HEK293 (cell line): ENCODE results near the gene TRIM28.

Source experiments
- FEZF1 ChIP-seq: fragments of 450-650 bp; formaldehyde crosslinking; IDR thresholded peaks from 2 replicates; pipeline ENCODE4 v1.5.1; 2016; ENCODE audit warnings: missing biosample characterization, missing genetic modification characterization
- KLF7 ChIP-seq: fragments of 450-650 bp; formaldehyde crosslinking; IDR thresholded peaks from 2 replicates; pipeline ENCODE4 v1.5.1; 2016; ENCODE audit warnings: missing biosample characterization, missing genetic modification characterization, borderline replicate concordance
- MZF1 ChIP-seq: fragments of 450-650 bp; formaldehyde crosslinking; IDR thresholded peaks from 2 replicates; pipeline ENCODE4 v1.5.1; 2017; ENCODE audit warnings: missing biosample characterization, missing genetic modification characterization, borderline replicate concordance
- SCRT2 ChIP-seq: fragments of 450-650 bp; formaldehyde crosslinking; IDR thresholded peaks from 2 replicates; pipeline ENCODE4 v1.5.1; 2016; ENCODE audit warnings: missing biosample characterization, missing genetic modification characterization
- YY2 ChIP-seq: fragments of 450-650 bp; formaldehyde crosslinking; IDR thresholded peaks from 2 replicates; pipeline ENCODE4 v1.5.1; 2016; ENCODE audit warnings: missing biosample characterization, missing genetic modification characterization
- ZBTB21 ChIP-seq: fragments of 450-650 bp; formaldehyde crosslinking; IDR thresholded peaks from 2 replicates; pipeline ENCODE4 v1.5.1; 2017; ENCODE audit warnings: missing biosample characterization, missing genetic modification characterization
- ZEB2 ChIP-seq: fragments of 450-650 bp; formaldehyde crosslinking; IDR thresholded peaks from 2 replicates; pipeline ENCODE4 v1.5.1; 2016; ENCODE audit warnings: missing biosample characterization, missing genetic modification characterization
- ZNF184 ChIP-seq: fragments of 450-650 bp; IDR thresholded peaks from 2 replicates; pipeline ENCODE4 v1.5.1; 2018; ENCODE audit warnings: missing biosample characterization, mild to moderate bottlenecking, missing genetic modification characterization
- ZNF2 ChIP-seq: fragments of 450-650 bp; formaldehyde crosslinking; IDR thresholded peaks from 2 replicates; pipeline ENCODE4 v1.5.1; 2016; ENCODE audit warnings: missing biosample characterization, missing genetic modification characterization
- ZNF214 ChIP-seq: fragments of 450-650 bp; formaldehyde crosslinking; IDR thresholded peaks from 2 replicates; pipeline ENCODE4 v1.5.1; 2017; ENCODE audit warnings: missing biosample characterization, mild to moderate bottlenecking, missing genetic modification characterization, borderline replicate concordance
- ZNF221 ChIP-seq: fragments of 450-650 bp; formaldehyde crosslinking; IDR thresholded peaks from 2 replicates; pipeline ENCODE4 v1.5.1; 2017; ENCODE audit warnings: missing biosample characterization, missing genetic modification characterization, borderline replicate concordance
- ZNF292 ChIP-seq: fragments of 450-650 bp; formaldehyde crosslinking; IDR thresholded peaks from 2 replicates; pipeline ENCODE4 v1.5.1; 2016; ENCODE audit warnings: low read depth, missing biosample characterization, missing genetic modification characterization, borderline replicate concordance
- ZNF350 ChIP-seq: fragments of 450-650 bp; formaldehyde crosslinking; IDR thresholded peaks from 2 replicates; pipeline ENCODE4 v1.5.0; 2017; ENCODE audit warnings: missing biosample characterization, mild to moderate bottlenecking, missing genetic modification characterization
- ZNF366 ChIP-seq: fragments of 450-650 bp; formaldehyde crosslinking; conservative IDR thresholded peaks from 2 replicates; pipeline ENCODE4 v1.5.1; 2016; ENCODE audit warnings: missing biosample characterization, missing genetic modification characterization
- ZNF37A ChIP-seq: fragments of 450-650 bp; IDR thresholded peaks from 2 replicates; pipeline ENCODE4 v1.5.1; 2018; ENCODE audit warnings: missing biosample characterization, missing genetic modification characterization
- ZNF404 ChIP-seq: fragments of 450-650 bp; formaldehyde crosslinking; IDR thresholded peaks from 2 replicates; pipeline ENCODE4 v1.5.1; 2017; ENCODE audit warnings: missing biosample characterization, missing genetic modification characterization
- ZNF48 ChIP-seq: fragments of 450-650 bp; formaldehyde crosslinking; IDR thresholded peaks from 2 replicates; pipeline ENCODE4 v1.5.1; 2016; ENCODE audit warnings: missing biosample characterization, missing genetic modification characterization
- ZNF514 ChIP-seq: fragments of 450-650 bp; formaldehyde crosslinking; IDR thresholded peaks from 2 replicates; pipeline ENCODE4 v1.5.1; 2016; ENCODE audit warnings: missing biosample characterization, missing genetic modification characterization
- ZNF518A ChIP-seq: fragments of 450-650 bp; formaldehyde crosslinking; conservative IDR thresholded peaks from 2 replicates; pipeline ENCODE4 v1.5.1; 2016; ENCODE audit warnings: low read depth, missing biosample characterization, missing genetic modification characterization
- ZNF561 ChIP-seq: fragments of 450-650 bp; IDR thresholded peaks from 2 replicates; pipeline ENCODE4 v1.5.1; 2018; ENCODE audit warnings: missing biosample characterization, missing genetic modification characterization, borderline replicate concordance
- ZNF600 ChIP-seq: fragments of 450-650 bp; formaldehyde crosslinking; IDR thresholded peaks from 2 replicates; pipeline ENCODE4 v1.5.1; 2016; ENCODE audit warnings: missing biosample characterization, missing genetic modification characterization
- ZNF623 ChIP-seq: fragments of 450-650 bp; formaldehyde crosslinking; IDR thresholded peaks from 2 replicates; pipeline ENCODE4 v1.5.1; 2016; ENCODE audit warnings: missing biosample characterization, missing genetic modification characterization
- ZNF629 ChIP-seq: fragments of 450-650 bp; formaldehyde crosslinking; IDR thresholded peaks from 2 replicates; pipeline ENCODE4 v1.5.1; 2017; ENCODE audit warnings: missing biosample characterization, missing genetic modification characterization
- ZNF701 ChIP-seq: fragments of 450-650 bp; formaldehyde crosslinking; IDR thresholded peaks from 2 replicates; pipeline ENCODE4 v1.5.1; 2016; ENCODE audit warnings: missing biosample characterization, missing genetic modification characterization
- ZSCAN16 ChIP-seq: fragments of 450-650 bp; formaldehyde crosslinking; IDR thresholded peaks from 2 replicates; pipeline ENCODE4 v1.5.1; 2016; ENCODE audit warnings: missing biosample characterization, missing genetic modification characterization
- ZSCAN18 ChIP-seq: fragments of 450-650 bp; formaldehyde crosslinking; IDR thresholded peaks from 2 replicates; pipeline ENCODE4 v1.5.1; 2016; ENCODE audit warnings: missing biosample characterization, missing genetic modification characterization
- TF ChIP-seq, protein P1 (sequence below): fragments of 450-650 bp; formaldehyde crosslinking; IDR thresholded peaks from 2 replicates; pipeline ENCODE4 v1.5.1; 2016; ENCODE audit warnings: missing biosample characterization, missing genetic modification characterization
- TF ChIP-seq, protein P2 (sequence below): fragments of 450-650 bp; formaldehyde crosslinking; IDR thresholded peaks from 2 replicates; pipeline ENCODE4; 2016; ENCODE audit warnings: missing biosample characterization, missing genetic modification characterization
- TF ChIP-seq, protein P3 (sequence below): fragments of 450-650 bp; IDR thresholded peaks from 2 replicates; pipeline ENCODE4 v1.5.1; 2018; ENCODE audit warnings: missing biosample characterization, missing genetic modification characterization

Gene TRIM28

GRCh38 chr19:58554494-58555368, 10.9 kb downstream of the TRIM28 start, which contains the start of gene CHMP2A (continued):
- TF ChIP-seq, protein P1, sequence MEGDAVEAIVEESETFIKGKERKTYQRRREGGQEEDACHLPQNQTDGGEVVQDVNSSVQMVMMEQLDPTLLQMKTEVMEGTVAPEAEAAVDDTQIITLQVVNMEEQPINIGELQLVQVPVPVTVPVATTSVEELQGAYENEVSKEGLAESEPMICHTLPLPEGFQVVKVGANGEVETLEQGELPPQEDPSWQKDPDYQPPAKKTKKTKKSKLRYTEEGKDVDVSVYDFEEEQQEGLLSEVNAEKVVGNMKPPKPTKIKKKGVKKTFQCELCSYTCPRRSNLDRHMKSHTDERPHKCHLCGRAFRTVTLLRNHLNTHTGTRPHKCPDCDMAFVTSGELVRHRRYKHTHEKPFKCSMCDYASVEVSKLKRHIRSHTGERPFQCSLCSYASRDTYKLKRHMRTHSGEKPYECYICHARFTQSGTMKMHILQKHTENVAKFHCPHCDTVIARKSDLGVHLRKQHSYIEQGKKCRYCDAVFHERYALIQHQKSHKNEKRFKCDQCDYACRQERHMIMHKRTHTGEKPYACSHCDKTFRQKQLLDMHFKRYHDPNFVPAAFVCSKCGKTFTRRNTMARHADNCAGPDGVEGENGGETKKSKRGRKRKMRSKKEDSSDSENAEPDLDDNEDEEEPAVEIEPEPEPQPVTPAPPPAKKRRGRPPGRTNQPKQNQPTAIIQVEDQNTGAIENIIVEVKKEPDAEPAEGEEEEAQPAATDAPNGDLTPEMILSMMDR (tag by site-specific recombination), result peak; percentile 82
- peak; percentile 21; the same call in 1 of the 2 replicates for TF ChIP-seq ZSCAN16
- no peak for TF ChIP-seq ZNF37A (tag by site-specific recombination)
- TF ChIP-seq, protein P2, sequence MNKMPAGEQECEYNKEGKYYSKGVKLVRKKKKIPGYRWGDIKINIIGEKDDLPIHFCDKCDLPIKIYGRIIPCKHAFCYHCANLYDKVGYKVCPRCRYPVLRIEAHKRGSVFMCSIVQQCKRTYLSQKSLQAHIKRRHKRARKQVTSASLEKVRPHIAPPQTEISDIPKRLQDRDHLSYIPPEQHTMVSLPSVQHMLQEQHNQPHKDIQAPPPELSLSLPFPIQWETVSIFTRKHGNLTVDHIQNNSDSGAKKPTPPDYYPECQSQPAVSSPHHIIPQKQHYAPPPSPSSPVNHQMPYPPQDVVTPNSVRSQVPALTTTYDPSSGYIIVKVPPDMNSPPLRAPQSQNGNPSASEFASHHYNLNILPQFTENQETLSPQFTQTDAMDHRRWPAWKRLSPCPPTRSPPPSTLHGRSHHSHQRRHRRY (tag by site-specific recombination), result no peak
- TF ChIP-seq MZF1 (tag by site-specific recombination), result no peak; the same call in 1 of the 2 replicates
- TF ChIP-seq ZNF350 (tag by site-specific recombination), result no peak
- no peak for TF ChIP-seq ZNF2 (tag by site-specific recombination)
- 0 out of 2 replicates have a peak, but pooled peaks have one; percentile 7 for TF ChIP-seq ZNF366 (tag by site-specific recombination)
- TF ChIP-seq ZNF701 (tag by site-specific recombination), result no peak
- TF ChIP-seq ZNF184, result no peak
- no peak for TF ChIP-seq KLF7 (tag by site-specific recombination)
- TF ChIP-seq, protein P3, sequence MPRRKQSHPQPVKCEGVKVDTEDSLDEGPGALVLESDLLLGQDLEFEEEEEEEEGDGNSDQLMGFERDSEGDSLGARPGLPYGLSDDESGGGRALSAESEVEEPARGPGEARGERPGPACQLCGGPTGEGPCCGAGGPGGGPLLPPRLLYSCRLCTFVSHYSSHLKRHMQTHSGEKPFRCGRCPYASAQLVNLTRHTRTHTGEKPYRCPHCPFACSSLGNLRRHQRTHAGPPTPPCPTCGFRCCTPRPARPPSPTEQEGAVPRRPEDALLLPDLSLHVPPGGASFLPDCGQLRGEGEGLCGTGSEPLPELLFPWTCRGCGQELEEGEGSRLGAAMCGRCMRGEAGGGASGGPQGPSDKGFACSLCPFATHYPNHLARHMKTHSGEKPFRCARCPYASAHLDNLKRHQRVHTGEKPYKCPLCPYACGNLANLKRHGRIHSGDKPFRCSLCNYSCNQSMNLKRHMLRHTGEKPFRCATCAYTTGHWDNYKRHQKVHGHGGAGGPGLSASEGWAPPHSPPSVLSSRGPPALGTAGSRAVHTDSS, result peak; percentile 30; the same call in 1 of the 2 replicates
- TF ChIP-seq ZNF221 (tag by site-specific recombination), result no peak
- peak; percentile 30; the same call in 1 of the 2 replicates for TF ChIP-seq YY2
- TF ChIP-seq ZNF48 (tag by site-specific recombination), result no peak
- no peak; the same call in 1 of the 2 replicates for TF ChIP-seq ZNF623
- peak; percentile 98 for TF ChIP-seq ZNF518A (tag by site-specific recombination)
- peak; percentile 97 for TF ChIP-seq ZEB2
- TF ChIP-seq ZNF292 (tag by site-specific recombination), result no peak
- no peak for TF ChIP-seq ZSCAN18 (tag by site-specific recombination)
- no peak for TF ChIP-seq ZNF214 (tag by site-specific recombination)
- no peak for TF ChIP-seq ZNF404 (tag by site-specific recombination)
- TF ChIP-seq ZNF629, result peak; percentile 99
- TF ChIP-seq ZNF514 (tag by site-specific recombination), result no peak
- no peak for TF ChIP-seq ZNF600 (tag by site-specific recombination)
- peak; percentile 98 for TF ChIP-seq ZBTB21 (tag by site-specific recombination)
- 0 out of 2 replicates have a peak, but pooled peaks have one; percentile 12 for TF ChIP-seq FEZF1 (tag by site-specific recombination)
- TF ChIP-seq ZNF561 (tag by site-specific recombination), result peak; percentile 75; the same call in 1 of the 2 replicates
- no peak for TF ChIP-seq SCRT2 (tag by site-specific recombination)
